Loucy (cell line): ENCODE measurements around the gene SMYD1.

Experiments used
- H2AFZ ChIP-seq: fragments of 200-600 bp; sonication (generic); 2 replicates; pipeline ENCODE4 v1.6.0; 2016; ENCODE audit warnings: antibody characterized with exemption, mild to moderate bottlenecking, low read length, moderate library complexity
- H3F3A ChIP-seq: fragments of 200-600 bp; 2 replicates; pipeline ENCODE4 v1.6.0; 2016; ENCODE audit warnings: antibody characterized with exemption, low read depth, mild to moderate bottlenecking
- H3K27me3 ChIP-seq: fragments of 200-600 bp; sonication (generic); 2 replicates; pipeline ENCODE4 v1.6.1; 2014; ENCODE audit warnings: low read length, mild to moderate bottlenecking; ENCODE audit not compliant: insufficient read depth, poor library complexity, severe bottlenecking
- H3K36me3 ChIP-seq: fragments of 200-600 bp; sonication (generic); 2 replicates; pipeline ENCODE4 v1.6.1; 2016; ENCODE audit warnings: low read length; ENCODE audit not compliant: insufficient read depth
- H3K4me1 ChIP-seq: fragments of 200-600 bp; sonication (generic); 2 replicates; pipeline ENCODE4 v1.5.1; 2014; ENCODE audit warnings: low read length, mild to moderate bottlenecking; ENCODE audit not compliant: insufficient read depth, poor library complexity, severe bottlenecking
- H3K4me2 ChIP-seq: fragments of 200-600 bp; sonication (generic); 2 replicates; pipeline ENCODE4 v1.6.0; 2014; ENCODE audit warnings: antibody characterized with exemption, low read length, low read depth, mild to moderate bottlenecking; ENCODE audit not compliant: poor library complexity, severe bottlenecking
- H3K4me3 ChIP-seq: fragments of 200-600 bp; sonication (generic); 2 replicates; pipeline ENCODE4 v1.5.1; 2014; ENCODE audit warnings: low read length, mild to moderate bottlenecking, mixed read lengths; ENCODE audit not compliant: poor library complexity, severe bottlenecking
- H3K79me2 ChIP-seq: fragments of 200-600 bp; sonication (generic); 2 replicates; pipeline ENCODE4 v1.6.1; 2014; ENCODE audit warnings: low read length; ENCODE audit not compliant: insufficient read depth
- H3K9ac ChIP-seq: fragments of 200-600 bp; sonication (generic); 2 replicates; pipeline ENCODE4 v1.6.0; 2014; ENCODE audit warnings: mild to moderate bottlenecking, low read depth, low read length, moderate library complexity; ENCODE audit not compliant: poor library complexity, severe bottlenecking
- H3K9me2 ChIP-seq: fragments of 200-600 bp; sonication (generic); replicated peaks from 2 replicates; pipeline ENCODE4 v1.6.1; 2016; ENCODE audit warnings: low read depth, low read length, mixed read lengths
- H3K9me3 ChIP-seq: fragments of 200-600 bp; sonication (generic); 2 replicates; pipeline ENCODE4 v1.6.1; 2014; ENCODE audit warnings: mild to moderate bottlenecking, antibody characterized with exemption, low read length, low read depth; ENCODE audit not compliant: insufficient read depth
- H4K20me1 ChIP-seq: fragments of 200-600 bp; sonication (generic); 2 replicates; pipeline ENCODE4 v1.6.0; 2014; ENCODE audit warnings: antibody characterized with exemption, low read length, mild to moderate bottlenecking; ENCODE audit not compliant: insufficient read depth, poor library complexity, severe bottlenecking
- EZH2phosphoT487 ChIP-seq: fragments of 200-600 bp; IDR thresholded peaks from 2 replicates; pipeline ENCODE4 v1.6.1; 2018; ENCODE audit warnings: antibody characterized with exemption, mild to moderate bottlenecking, moderate library complexity, borderline replicate concordance
- TF ChIP-seq, protein P1 (sequence below): fragments of 200-600 bp; sonication (generic); conservative IDR thresholded peaks from 2 replicates; pipeline ENCODE4 v1.5.1; 2014; ENCODE audit warnings: mild to moderate bottlenecking, antibody characterized with exemption, low read length

SMYD1 gene

DNA sequence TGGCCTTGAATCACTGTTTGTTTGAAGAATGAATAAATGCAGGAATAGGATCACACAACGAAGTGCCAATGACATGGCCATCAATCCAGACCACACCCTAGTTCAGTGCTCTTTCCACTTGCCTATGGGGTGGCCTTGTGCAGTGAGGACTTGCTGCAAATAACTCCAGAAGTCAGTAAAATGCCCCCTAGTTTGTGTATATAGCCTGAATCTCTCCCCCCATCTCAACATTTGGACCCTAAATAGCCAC lies 59.9 kb downstream of the SMYD1 start:
- no peaks in the 10 kb centered on the region for H3K27me3 ChIP-seq
- H3K9me3 ChIP-seq: no peaks in the 10 kb centered on the region
- no peaks in the 10 kb centered on the region for H4K20me1 ChIP-seq
- no peak overlapping the region for H3K4me3 ChIP-seq
- H3K79me2 ChIP-seq: no peaks in the 10 kb centered on the region
- H3F3A ChIP-seq: no peaks in the 10 kb centered on the region
- TF ChIP-seq EZH2phosphoT487: no peak
- TF ChIP-seq, protein P1, sequence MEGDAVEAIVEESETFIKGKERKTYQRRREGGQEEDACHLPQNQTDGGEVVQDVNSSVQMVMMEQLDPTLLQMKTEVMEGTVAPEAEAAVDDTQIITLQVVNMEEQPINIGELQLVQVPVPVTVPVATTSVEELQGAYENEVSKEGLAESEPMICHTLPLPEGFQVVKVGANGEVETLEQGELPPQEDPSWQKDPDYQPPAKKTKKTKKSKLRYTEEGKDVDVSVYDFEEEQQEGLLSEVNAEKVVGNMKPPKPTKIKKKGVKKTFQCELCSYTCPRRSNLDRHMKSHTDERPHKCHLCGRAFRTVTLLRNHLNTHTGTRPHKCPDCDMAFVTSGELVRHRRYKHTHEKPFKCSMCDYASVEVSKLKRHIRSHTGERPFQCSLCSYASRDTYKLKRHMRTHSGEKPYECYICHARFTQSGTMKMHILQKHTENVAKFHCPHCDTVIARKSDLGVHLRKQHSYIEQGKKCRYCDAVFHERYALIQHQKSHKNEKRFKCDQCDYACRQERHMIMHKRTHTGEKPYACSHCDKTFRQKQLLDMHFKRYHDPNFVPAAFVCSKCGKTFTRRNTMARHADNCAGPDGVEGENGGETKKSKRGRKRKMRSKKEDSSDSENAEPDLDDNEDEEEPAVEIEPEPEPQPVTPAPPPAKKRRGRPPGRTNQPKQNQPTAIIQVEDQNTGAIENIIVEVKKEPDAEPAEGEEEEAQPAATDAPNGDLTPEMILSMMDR: no peak
- no peaks in the 10 kb centered on the region for H3K9me2 ChIP-seq
- H3K4me1 ChIP-seq: no peaks in the 10 kb centered on the region
- H2AFZ ChIP-seq: no peak overlapping the region
- no peaks in the 10 kb centered on the region for H3K36me3 ChIP-seq
- H3K9ac ChIP-seq: no peak overlapping the region
- H3K4me2 ChIP-seq: no peak overlapping the region

DNA sequence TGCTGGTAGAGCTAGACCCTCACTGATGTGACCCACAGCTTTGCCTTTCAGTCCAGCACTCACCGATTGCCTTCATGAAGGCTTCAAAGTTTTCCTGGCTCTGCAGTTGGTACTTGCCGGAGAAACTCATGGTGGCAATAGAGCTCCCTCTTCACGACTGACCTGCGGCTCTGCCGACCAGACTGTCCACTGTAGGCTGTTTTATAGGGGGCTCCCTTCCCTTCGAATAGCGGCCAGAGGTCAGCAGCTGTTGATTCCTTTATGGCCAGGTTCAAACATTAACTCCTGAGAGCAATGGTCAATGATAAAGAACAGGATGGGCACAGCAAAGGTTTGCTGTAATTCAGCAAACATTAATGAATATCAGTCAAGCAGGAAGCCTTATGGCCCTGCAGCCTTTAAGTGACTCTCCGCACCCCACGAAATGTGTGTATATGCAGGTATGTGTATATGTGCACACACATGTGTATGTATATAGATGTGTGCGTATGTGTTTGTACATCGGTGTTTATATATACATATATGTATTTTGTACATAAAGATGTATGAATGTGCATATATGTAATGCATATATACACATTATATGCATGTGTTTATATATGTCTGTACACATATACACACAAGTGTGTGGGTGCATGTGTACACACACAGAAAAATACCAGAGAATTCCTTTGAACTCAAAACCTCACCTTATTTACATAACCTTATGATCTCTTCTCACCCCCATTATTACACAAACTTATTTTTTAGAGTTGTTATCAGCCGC lies 60.4 kb downstream of the SMYD1 start, which contains the start of gene FABP1:
FABP1 (minus strand) TSS at position 175 of the 766 bp plus-strand sequence; CDS start at position 130, 45 bp downstream.
- Histone ChIP-seq H3K79me2 (no peaks in the 10 kb centered on the region), H2AFZ (no peak within 1 kb of the TSS), H3K9ac (no peak within 1 kb of the TSS), H3K9me3 (no peaks in the 10 kb centered on the region), H3K27me3 (no peaks in the 10 kb centered on the region), H3K9me2 (no peaks in the 10 kb centered on the region), H3K4me3 (no peak within 1 kb of the TSS), H3K4me1 (no peaks in the 10 kb centered on the region), H3K4me2 (no peak within 1 kb of the TSS), H3K36me3 (no peaks in the 10 kb centered on the region), H3F3A (no peaks in the 10 kb centered on the region), H4K20me1 (no peaks in the 10 kb centered on the region)
- TF ChIP-seq, protein P1: no peak
- no peak for TF ChIP-seq EZH2phosphoT487

DNA sequence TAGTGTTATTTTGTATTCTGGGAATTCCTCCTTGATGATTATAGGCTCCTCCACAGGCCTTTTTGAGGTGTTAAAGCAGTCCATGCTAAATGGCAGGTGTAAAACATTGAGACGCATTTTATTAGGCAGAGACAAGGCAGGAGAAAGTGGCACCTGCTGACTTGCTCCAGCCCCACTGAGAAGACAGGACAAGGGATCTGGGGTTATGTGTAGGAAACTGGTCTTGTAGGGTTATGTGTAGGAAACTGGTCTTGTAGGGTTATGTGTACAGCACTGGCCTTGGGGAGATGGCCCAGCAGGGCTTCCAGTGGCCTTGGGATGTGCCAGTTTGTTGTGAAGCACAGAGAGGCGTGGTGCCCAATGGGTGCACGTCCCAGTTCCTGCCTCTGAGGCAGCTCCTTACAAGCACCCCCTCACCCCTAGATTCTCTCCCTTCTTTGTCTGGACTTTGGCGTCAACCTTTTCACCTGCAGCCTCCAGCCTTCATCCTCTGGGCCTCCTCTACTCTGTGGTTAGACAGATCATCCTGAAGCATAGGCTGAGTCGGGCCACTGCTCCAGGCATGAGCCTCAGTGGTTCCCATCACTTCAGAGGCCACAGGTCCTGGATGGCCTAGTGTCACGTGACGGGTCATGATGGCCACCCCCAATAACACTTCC lies 61.2 kb downstream of the SMYD1 start:
- no peaks in the 10 kb centered on the region for H4K20me1 ChIP-seq
- no peak overlapping the region for H3K9ac ChIP-seq
- no peaks in the 10 kb centered on the region for H3K9me2 ChIP-seq
- H3K36me3 ChIP-seq: no peaks in the 10 kb centered on the region
- no peaks in the 10 kb centered on the region for H3K9me3 ChIP-seq
- no peak overlapping the region for H3K4me2 ChIP-seq
- H3K4me1 ChIP-seq: no peaks in the 10 kb centered on the region
- H3K4me3 ChIP-seq: no peak overlapping the region
- H3K27me3 ChIP-seq: no peaks in the 10 kb centered on the region
- no peaks in the 10 kb centered on the region for H3F3A ChIP-seq
- no peak overlapping the region for H2AFZ ChIP-seq
- no peaks in the 10 kb centered on the region for H3K79me2 ChIP-seq
- no peak for TF ChIP-seq EZH2phosphoT487
- TF ChIP-seq, protein P1: no peak
